Measurements from ENCODE around the gene PKDREJ. TPM values are rescaled to one million over a fixed set of nuclear protein-coding genes. Genes with fewer than 3 reads are reported as not detected.

Gene PKDREJ
- total RNA-seq, 2 donors from 2014 or later = 0.68 TPM; not detected in 1

DNA sequence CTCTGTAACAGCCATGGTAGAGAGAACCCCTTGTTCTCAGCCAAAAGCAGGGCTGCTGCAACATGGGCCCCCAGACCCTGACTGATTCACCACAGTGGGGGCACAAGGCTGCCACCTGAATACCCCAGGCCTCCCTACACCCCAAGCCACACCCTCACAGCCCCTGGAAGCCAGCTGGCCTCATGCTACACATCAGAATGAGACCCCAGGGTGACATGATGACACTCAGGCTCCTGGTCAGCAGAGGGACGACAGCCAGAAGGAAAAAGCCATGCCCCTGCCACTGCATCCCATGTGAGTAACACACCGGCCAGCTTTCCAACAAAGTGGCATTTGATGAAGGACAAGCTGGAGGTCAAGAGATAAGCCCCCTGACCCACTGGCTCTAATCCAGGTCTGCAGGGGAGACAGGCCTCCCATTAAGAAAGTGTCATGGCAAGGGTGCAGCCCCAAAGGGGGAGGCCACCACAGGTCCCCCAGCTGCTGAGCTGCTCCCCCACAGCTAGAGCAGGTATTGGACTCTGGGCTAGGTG, 15.6 kb downstream of the PKDREJ start:
- H3K9me3 ChIP-seq = no peaks in the 10 kb centered on the region
- WGBS = 94% methylated on average over 2 of the region's 2 CpGs
- no peaks in the 10 kb centered on the region for H3K27me3 ChIP-seq (replicated peaks; ENCODE audit: insufficient read depth)
- no peaks in the 10 kb centered on the region for H3K4me1 ChIP-seq (replicated peaks)
- no peak overlapping the region for H3K27ac ChIP-seq
- intact Hi-C loops (cut with DNase I) = no loop called here
- H3K36me3 ChIP-seq = no peaks in the 10 kb centered on the region
- H3K4me3 ChIP-seq = no peak overlapping the region
- DNase-seq (ENCODE audit: low spot score) = no peak
- TF ChIP-seq POLR2A (IDR thresholded peaks at IDR 0.05) = no peak

DNA sequence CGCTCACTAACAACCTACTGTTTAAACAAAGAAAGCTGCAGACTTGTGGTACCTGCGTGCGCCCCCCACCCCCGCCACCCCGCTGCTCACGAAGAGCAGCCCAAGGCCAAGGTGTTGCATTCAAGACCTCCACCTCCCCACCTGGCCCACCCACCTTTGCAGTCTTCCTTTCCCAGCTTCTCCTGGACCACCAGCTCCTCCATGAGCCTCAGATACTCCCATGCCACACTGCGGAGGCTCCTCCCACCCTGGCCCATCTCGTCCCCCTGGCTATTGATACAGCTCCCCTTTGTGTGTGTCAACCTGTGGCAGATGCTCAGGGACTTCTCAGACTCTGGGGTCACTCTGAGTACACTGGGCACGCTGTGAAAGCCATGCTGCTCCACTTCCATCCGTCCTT, 17.0 kb downstream of the PKDREJ start:
- H3K36me3 ChIP-seq = no peaks in the 10 kb centered on the region
- no peak overlapping the region for H3K4me3 ChIP-seq
- no peak overlapping the region for H3K27ac ChIP-seq
- no peaks in the 10 kb centered on the region for H3K9me3 ChIP-seq
- H3K27me3 ChIP-seq (replicated peaks; ENCODE audit: insufficient read depth) = no peaks in the 10 kb centered on the region
- DNase-seq (ENCODE audit: low spot score) = no peak
- intact Hi-C loops (cut with DNase I) = no loop called here
- TF ChIP-seq, protein P1, sequence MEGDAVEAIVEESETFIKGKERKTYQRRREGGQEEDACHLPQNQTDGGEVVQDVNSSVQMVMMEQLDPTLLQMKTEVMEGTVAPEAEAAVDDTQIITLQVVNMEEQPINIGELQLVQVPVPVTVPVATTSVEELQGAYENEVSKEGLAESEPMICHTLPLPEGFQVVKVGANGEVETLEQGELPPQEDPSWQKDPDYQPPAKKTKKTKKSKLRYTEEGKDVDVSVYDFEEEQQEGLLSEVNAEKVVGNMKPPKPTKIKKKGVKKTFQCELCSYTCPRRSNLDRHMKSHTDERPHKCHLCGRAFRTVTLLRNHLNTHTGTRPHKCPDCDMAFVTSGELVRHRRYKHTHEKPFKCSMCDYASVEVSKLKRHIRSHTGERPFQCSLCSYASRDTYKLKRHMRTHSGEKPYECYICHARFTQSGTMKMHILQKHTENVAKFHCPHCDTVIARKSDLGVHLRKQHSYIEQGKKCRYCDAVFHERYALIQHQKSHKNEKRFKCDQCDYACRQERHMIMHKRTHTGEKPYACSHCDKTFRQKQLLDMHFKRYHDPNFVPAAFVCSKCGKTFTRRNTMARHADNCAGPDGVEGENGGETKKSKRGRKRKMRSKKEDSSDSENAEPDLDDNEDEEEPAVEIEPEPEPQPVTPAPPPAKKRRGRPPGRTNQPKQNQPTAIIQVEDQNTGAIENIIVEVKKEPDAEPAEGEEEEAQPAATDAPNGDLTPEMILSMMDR (IDR thresholded peaks at IDR 0.05) = no peak
- TF ChIP-seq POLR2A (IDR thresholded peaks at IDR 0.05) (no peak), POLR2AphosphoS5 (IDR thresholded peaks at IDR 0.05) (no peak)
- 86% methylated on average over 10 of the region's 10 CpGs for WGBS
- H3K4me1 ChIP-seq (replicated peaks) = no peaks in the 10 kb centered on the region

- Histone ChIP-seq H3K4me1 (replicated peaks) (no peaks in the 10 kb centered on the region), H3K36me3 (no peaks in the 10 kb centered on the region), H3K27me3 (replicated peaks; ENCODE audit: insufficient read depth) (no peaks in the 10 kb centered on the region), H3K27ac (no peak overlapping the region), H3K9me3 (no peaks in the 10 kb centered on the region), H3K4me3 (no peak overlapping the region)
- intact Hi-C loops (cut with DNase I) = no loop called here
- no peak for DNase-seq (ENCODE audit: low spot score)
- WGBS = 50% methylated on average over 16 of the region's 16 CpGs
- no peak for TF ChIP-seq POLR2A (IDR thresholded peaks at IDR 0.05)
- TF ChIP-seq, protein P1 (IDR thresholded peaks at IDR 0.05) = no peak
- no peak for TF ChIP-seq POLR2AphosphoS5 (IDR thresholded peaks at IDR 0.05)
Observed at GRCh38 chr22:46245511-46245910, 17.6 kb downstream of the PKDREJ start.

GRCh38 chr22:46244771-46245170, 18.4 kb downstream of the PKDREJ start:
- Histone ChIP-seq H3K27ac (no peak overlapping the region), H3K36me3 (no peaks in the 10 kb centered on the region), H3K4me3 (no peak overlapping the region), H3K9me3 (no peaks in the 10 kb centered on the region), H3K4me1 (replicated peaks) (no peaks in the 10 kb centered on the region), H3K27me3 (replicated peaks; ENCODE audit: insufficient read depth) (no peaks in the 10 kb centered on the region)
- intact Hi-C loops (cut with DNase I) = no loop called here
- TF ChIP-seq, protein P1 (IDR thresholded peaks at IDR 0.05) = no peak
- TF ChIP-seq POLR2AphosphoS5 (IDR thresholded peaks at IDR 0.05) (no peak), POLR2A (IDR thresholded peaks at IDR 0.05) (no peak)
- DNase-seq (ENCODE audit: low spot score) = no peak
- WGBS = 89% methylated on average over 9 of the region's 9 CpGs

- no peaks in the 10 kb centered on the region for H3K27me3 ChIP-seq (replicated peaks; ENCODE audit: insufficient read depth)
- TF ChIP-seq, protein P1 (IDR thresholded peaks at IDR 0.05) = no peak
- TF ChIP-seq POLR2A (IDR thresholded peaks at IDR 0.05) (no peak), POLR2AphosphoS5 (IDR thresholded peaks at IDR 0.05) (no peak)
- no peaks in the 10 kb centered on the region for H3K4me1 ChIP-seq (replicated peaks)
- intact Hi-C loops (cut with DNase I) = no loop called here
- no peaks in the 10 kb centered on the region for H3K36me3 ChIP-seq
- WGBS = 84% methylated on average over 10 of the region's 10 CpGs
- no peak overlapping the region for H3K27ac ChIP-seq
- no peak for DNase-seq (ENCODE audit: low spot score)
- no peak overlapping the region for H3K4me3 ChIP-seq
- H3K9me3 ChIP-seq = no peaks in the 10 kb centered on the region
Observed at GRCh38 chr22:46242076-46242475, 21.1 kb downstream of the PKDREJ start.

Data from prostate gland (tissue), 2 donors.